Right lobe of liver (tissue), 6 donors: ENCODE measurements around the gene PRDM12. TPM values are rescaled to one million over a fixed set of nuclear protein-coding genes. Genes with fewer than 3 reads are reported as not detected.

Experiments used
- ATAC-seq, 4 donors: fragments of 200-7000 bp; cut with Tn5 transposase; one replicate each; pipeline ENCODE4 v1.9.1; 2020; ENCODE audit warnings: mild to moderate bottlenecking in 4 of 4, moderate library complexity in 4 of 4
- DNase-seq, 3 donors: peaks; one replicate each; pipeline ENCODE4 v3.0.0-alpha.2; 2020
- H3K27ac ChIP-seq, 3 donors: fragments of 200-600 bp; one replicate each; pipeline ENCODE4 v1.8.0; 2022
- H3K27me3 ChIP-seq, 2 donors: fragments of 200-600 bp; one replicate each; pipeline ENCODE4 v1.8.0; 2022
- H3K36me3 ChIP-seq, 4 donors: fragments of 200-600 bp; sonication (generic) in 1 of 4; one replicate each; pipeline versions ENCODE4 v1.5.1 to v1.8.0; 2017 to 2022; ENCODE audit warnings: control low read depth in 1 of 4
- H3K4me1 ChIP-seq, 4 donors: fragments of 200-600 bp; sonication (generic) in 1 of 4; one replicate each; pipeline versions ENCODE4 v1.5.1 to v1.8.0; 2017 to 2022; ENCODE audit warnings: control low read depth in 1 of 4
- H3K4me3 ChIP-seq, 3 donors: fragments of 200-600 bp; one replicate each; pipeline ENCODE4 v1.8.0; 2022
- H3K9me3 ChIP-seq, 4 donors: fragments of 200-600 bp; sonication (generic) in 1 of 4; one replicate each; pipeline versions ENCODE4 v1.5.1 to v1.8.0; 2017 to 2022; ENCODE audit warnings: control low read depth in 1 of 4
- POLR2A ChIP-seq: fragments of 450-650 bp; IDR thresholded peaks from one replicate; pipeline ENCODE4 v1.6.1; 2017; ENCODE audit warnings: antibody characterized with exemption, mild to moderate bottlenecking
- WGBS: methylation state at CpG from one replicate; pipeline ENCODE4 v1.1.6; 2018; ENCODE audit warnings: low coverage, low lambda C conversion rate; ENCODE audit not compliant: insufficient coverage; ENCODE audit errors: missing lambda C conversion rate; 5-methylcytosine and 5-hydroxymethylcytosine counted together
- intact Hi-C, 2 donors: fragments of 100-400 bp; cut with DNase I; formaldehyde crosslinking; loops; one replicate each; pipeline versions ENCODE4 v1.11.2 to v1.14.1; 2022
- total RNA-seq, 6 experiments: library from RNA; depleted of rRNA in 2 of 6; stranded (reverse); fragments of >200 nt in 2 of 6; fragmentation: NEBNext Ultra II Directional in 3 of 6; extraction: Animal tissue kit (Norgen Biotek cat#: 25700) in 3 of 6; gene quantifications; one replicate each; pipeline versions ENCODE4 v1.1.0 to v1.2.4, GENCODE V29; 2016 to 2023
- TF ChIP-seq, protein P1 (sequence below), 4 donors: fragments of 200-600 bp in 3 of 4; fragments of 450-650 bp in 1 of 4; IDR thresholded peaks; one replicate each; pipeline versions ENCODE4 v1.5.1 to v1.8.0; 2016 to 2022; ENCODE audit warnings: antibody characterized with exemption in 4 of 4, mild to moderate bottlenecking in 2 of 4
- donor health status: DM: no; HTN: yes; CAD: no.
- donor health status: DM: no; HTN: no; CAD: no.
- donor health status: DM: no; HTN: no; CAD: no.
- donor health status: DM: no; HTN: yes; CAD: no.
- donor health status: DM: no; HTN: yes; CAD: no.

Gene PRDM12
- total RNA-seq, 6 experiments from 2014 or later, result 0.15 TPM; not detected in 5

DNA sequence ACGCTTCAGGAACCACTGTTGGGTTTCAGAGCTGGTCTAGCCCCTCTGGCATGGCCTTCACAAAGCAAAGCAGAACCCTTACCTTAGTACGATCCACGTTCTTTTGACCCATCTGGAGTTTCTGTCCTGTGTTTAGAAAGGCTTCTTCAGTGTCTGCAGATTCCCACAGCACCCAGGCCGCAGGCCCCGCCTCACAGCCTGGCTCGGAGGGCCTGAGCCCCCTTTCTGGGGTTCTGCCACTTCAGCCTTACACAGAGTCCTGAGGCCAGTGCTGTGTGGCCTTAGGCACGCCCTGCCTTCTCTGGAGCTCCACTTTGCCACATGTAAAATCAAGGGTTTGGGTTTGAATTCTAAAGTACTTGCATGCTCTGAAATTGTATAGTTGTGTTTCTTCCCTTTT lies 31.6 kb upstream of the PRDM12 start:
- H3K4me3 ChIP-seq, result no peak overlapping the region
- no peak for ATAC-seq
- WGBS, result 100% methylated on average over 1 of the region's 7 CpGs
- H3K9me3 ChIP-seq, result no peaks in the 10 kb centered on the region
- H3K36me3 ChIP-seq, result peaks cover 0 to 81% (median 37%) of the 10 kb centered on the region in 4 donors
- DNase-seq, result no peak
- TF ChIP-seq, protein P1, sequence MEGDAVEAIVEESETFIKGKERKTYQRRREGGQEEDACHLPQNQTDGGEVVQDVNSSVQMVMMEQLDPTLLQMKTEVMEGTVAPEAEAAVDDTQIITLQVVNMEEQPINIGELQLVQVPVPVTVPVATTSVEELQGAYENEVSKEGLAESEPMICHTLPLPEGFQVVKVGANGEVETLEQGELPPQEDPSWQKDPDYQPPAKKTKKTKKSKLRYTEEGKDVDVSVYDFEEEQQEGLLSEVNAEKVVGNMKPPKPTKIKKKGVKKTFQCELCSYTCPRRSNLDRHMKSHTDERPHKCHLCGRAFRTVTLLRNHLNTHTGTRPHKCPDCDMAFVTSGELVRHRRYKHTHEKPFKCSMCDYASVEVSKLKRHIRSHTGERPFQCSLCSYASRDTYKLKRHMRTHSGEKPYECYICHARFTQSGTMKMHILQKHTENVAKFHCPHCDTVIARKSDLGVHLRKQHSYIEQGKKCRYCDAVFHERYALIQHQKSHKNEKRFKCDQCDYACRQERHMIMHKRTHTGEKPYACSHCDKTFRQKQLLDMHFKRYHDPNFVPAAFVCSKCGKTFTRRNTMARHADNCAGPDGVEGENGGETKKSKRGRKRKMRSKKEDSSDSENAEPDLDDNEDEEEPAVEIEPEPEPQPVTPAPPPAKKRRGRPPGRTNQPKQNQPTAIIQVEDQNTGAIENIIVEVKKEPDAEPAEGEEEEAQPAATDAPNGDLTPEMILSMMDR (IDR thresholded peaks at IDR 0.05), result no peak
- TF ChIP-seq POLR2A, result no peak
- H3K27me3 ChIP-seq, result no peaks in the 10 kb centered on the region
- H3K4me1 ChIP-seq, result no peaks in the 10 kb centered on the region
- intact Hi-C loops, result no loop called here
- H3K27ac ChIP-seq, result no peak overlapping the region

DNA sequence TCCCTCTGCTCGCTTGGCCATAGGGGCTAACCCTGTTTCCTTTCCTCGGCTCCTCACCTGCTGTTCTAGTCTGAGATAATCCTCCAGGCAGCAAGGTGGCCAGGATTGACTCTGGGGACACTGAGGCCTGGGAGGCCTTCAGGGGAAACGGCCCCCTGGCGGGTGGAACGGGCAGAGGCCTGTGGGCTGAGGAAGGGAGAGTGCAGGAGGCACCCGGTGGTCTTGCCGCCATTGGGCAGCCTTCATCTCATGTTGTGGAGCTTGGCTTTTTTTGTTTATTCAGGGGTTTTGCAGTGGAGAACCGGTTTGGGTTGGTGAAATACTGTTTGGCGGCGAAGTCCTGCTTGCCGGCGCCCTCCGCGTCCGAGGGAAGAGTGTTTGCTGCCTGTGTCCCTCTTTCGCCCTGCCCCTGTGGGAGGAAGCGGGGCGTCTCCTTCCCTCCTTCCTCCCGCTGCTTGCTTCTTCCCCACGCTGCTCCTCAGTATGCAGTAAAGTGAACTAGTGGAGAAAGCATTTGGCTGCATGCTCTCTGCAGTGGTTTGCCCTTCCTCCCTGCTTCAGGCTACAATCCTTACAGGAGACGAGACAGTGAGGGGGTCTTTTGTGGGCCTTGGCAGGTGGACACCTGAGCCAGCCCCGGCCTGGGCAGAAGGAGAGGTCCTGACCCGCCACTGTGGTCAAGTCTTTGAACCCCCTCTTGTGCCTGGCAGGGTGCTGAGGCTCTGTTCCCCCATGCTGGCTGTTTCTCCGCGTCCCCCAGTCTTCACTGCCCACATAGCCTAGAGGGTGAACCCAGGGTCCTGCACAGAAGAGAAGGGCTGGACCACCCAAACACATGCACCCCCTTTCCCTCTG lies 30.8 kb upstream of the PRDM12 start:
- ATAC-seq (no peak), DNase-seq (no peak)
- H3K36me3 ChIP-seq, result peaks cover 0 to 86% (median 37%) of the 10 kb centered on the region in 4 donors
- no peak overlapping the region for H3K4me3 ChIP-seq
- TF ChIP-seq, protein P1 (IDR thresholded peaks at IDR 0.05), result no peak
- TF ChIP-seq POLR2A, result no peak
- no peaks in the 10 kb centered on the region for H3K4me1 ChIP-seq
- no peak overlapping the region for H3K27ac ChIP-seq
- intact Hi-C loops, result no loop called here
- no peaks in the 10 kb centered on the region for H3K27me3 ChIP-seq
- WGBS, result 88% methylated on average over 4 of the region's 25 CpGs
- no peaks in the 10 kb centered on the region for H3K9me3 ChIP-seq

DNA sequence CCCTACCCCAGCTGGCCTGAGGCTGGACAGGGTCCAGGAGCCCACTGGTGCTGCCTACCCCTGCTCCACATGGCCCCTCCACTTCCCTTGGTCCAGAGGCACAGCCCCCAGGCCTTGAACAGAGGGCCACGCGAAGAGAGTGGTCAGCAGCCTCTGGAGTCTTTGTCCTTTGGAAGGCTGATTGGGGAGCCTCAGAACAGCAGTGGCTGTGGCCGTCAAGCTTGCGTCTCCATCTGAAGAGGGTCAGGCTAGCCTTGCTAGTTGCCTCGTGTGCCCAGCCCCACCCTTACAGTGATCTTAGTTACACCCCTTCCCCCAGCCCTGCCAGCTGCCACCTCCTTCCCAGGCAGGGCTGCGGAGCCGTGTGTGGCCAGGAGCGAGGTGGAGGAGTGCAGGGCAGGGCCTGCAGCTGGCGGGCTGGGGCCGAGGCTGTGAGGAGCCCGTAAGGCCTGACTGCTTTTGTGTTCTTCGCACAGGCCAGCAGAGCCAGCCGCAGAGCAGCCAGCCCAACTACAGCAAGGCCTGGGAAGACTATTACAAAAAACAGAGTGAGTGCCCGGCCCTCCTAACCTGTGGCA lies 30.1 kb upstream of the PRDM12 start:
- Histone ChIP-seq H3K4me1 (no peaks in the 10 kb centered on the region), H3K9me3 (no peaks in the 10 kb centered on the region), H3K27ac (no peak overlapping the region), H3K27me3 (no peaks in the 10 kb centered on the region), H3K4me3 (no peak overlapping the region), H3K36me3 (peaks cover 0 to 86% (median 36%) of the 10 kb centered on the region in 4 donors)
- intact Hi-C loops, result no loop called here
- WGBS, result 74% methylated on average over 3 of the region's 14 CpGs
- DNase-seq (no peak), ATAC-seq (no peak)
- TF ChIP-seq, protein P1 (IDR thresholded peaks at IDR 0.05), result no peak
- TF ChIP-seq POLR2A, result no peak

DNA sequence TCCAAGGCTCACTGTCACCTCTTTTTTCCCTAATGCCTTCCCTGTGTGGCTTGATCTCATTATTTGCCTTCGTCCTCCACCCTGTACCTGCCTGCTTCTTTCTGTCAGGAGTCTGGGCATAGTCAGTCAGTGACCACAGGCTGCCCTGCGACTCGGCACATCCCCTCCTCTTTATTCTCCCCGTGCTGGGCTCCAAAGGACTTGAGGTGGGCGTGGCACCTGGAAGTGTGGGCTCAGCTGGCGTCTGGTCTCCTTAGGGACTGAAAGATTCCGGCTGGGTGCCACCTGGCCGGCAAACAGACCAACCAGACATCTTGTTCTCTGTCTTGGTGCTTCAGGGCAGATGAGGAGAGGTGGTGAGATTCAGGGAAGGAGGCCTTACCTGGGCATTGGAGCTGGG lies 29.6 kb upstream of the PRDM12 start:
- intact Hi-C loops, result no loop called here
- Histone ChIP-seq H3K4me1 (no peaks in the 10 kb centered on the region), H3K36me3 (peaks cover 0 to 82% (median 33%) of the 10 kb centered on the region in 4 donors), H3K27ac (no peak overlapping the region), H3K4me3 (no peak overlapping the region), H3K27me3 (no peaks in the 10 kb centered on the region), H3K9me3 (no peaks in the 10 kb centered on the region)
- TF ChIP-seq, protein P1 (IDR thresholded peaks at IDR 0.05), result no peak
- 88% methylated on average over 5 of the region's 8 CpGs for WGBS
- ATAC-seq (no peak), DNase-seq (no peak)
